ENCODE results near the gene COL4A1. TPM values are rescaled to one million over a fixed set of nuclear protein-coding genes. Genes with fewer than 3 reads are reported as not detected.

The COL4A1 gene
- total RNA-seq, 1 donor from 2014 or later = 2,489 TPM

GRCh38 chr13:110168999-110169933 is 137.7 kb downstream of the COL4A1 start:
- Histone ChIP-seq H2AFZ (ENCODE audit: low read depth, low read length) (no peak overlapping the region), H3K36me3 (ENCODE audit: insufficient read depth, low read length) (peaks cover 85% of the 10 kb centered on the region), H3K4me3 (ENCODE audit: insufficient read depth, low read depth, low read length) (no peak overlapping the region), H3K4me1 (ENCODE audit: insufficient read depth, low read length) (no peaks in the 10 kb centered on the region), H3K9ac (ENCODE audit: low read length) (no peak overlapping the region), H3K27ac (ENCODE audit: low read depth, low read length) (no peak overlapping the region), H3K27me3 (ENCODE audit: insufficient read depth, low read length) (no peaks in the 10 kb centered on the region), H4K20me1 (ENCODE audit: insufficient read depth, low read length) (peaks cover 48% of the 10 kb centered on the region), H3K79me2 (ENCODE audit: insufficient read depth, low read length) (no peaks in the 10 kb centered on the region), H3K4me2 (ENCODE audit: low read length) (no peak overlapping the region), H3K9me3 (ENCODE audit: insufficient read depth, low read depth, low read length) (no peaks in the 10 kb centered on the region)
- Mint-ChIP-seq H3K27me3 (ENCODE audit: low read depth, unreplicated experiment) (no peaks in the 10 kb centered on the region), H3K27ac (ENCODE audit: unreplicated experiment) (peak overlapping the region; percentile 69), H3K36me3 (ENCODE audit: low read depth, unreplicated experiment) (peaks cover 41% of the 10 kb centered on the region), H3K9me3 (ENCODE audit: unreplicated experiment) (no peaks in the 10 kb centered on the region), H3K4me1 (ENCODE audit: low read depth, unreplicated experiment) (peaks cover 2% of the 10 kb centered on the region), H3K4me3 (ENCODE audit: unreplicated experiment) (no peak overlapping the region)
- DNase-seq (ENCODE audit: low read depth) = no peak
- FAIRE-seq = no peak
- TF ChIP-seq CTCF (IDR thresholded peaks at IDR 0.05; ENCODE audit: insufficient read depth, low read depth, low read length) (no peak), EZH2 (IDR thresholded peaks at IDR 0.05; ENCODE audit: insufficient read depth, low read length) (no peak)

GRCh38 chr13:110166598-110166997 is 140.4 kb downstream of the COL4A1 start:
- Histone ChIP-seq H3K79me2 (ENCODE audit: insufficient read depth, low read length) (no peaks in the 10 kb centered on the region), H3K4me3 (ENCODE audit: insufficient read depth, low read depth, low read length) (no peak overlapping the region), H2AFZ (ENCODE audit: low read depth, low read length) (no peak overlapping the region), H3K27me3 (ENCODE audit: insufficient read depth, low read length) (no peaks in the 10 kb centered on the region), H3K9ac (ENCODE audit: low read length) (no peak overlapping the region), H3K36me3 (ENCODE audit: insufficient read depth, low read length) (peaks cover 82% of the 10 kb centered on the region), H4K20me1 (ENCODE audit: insufficient read depth, low read length) (peaks cover 34% of the 10 kb centered on the region), H3K4me1 (ENCODE audit: insufficient read depth, low read length) (no peaks in the 10 kb centered on the region), H3K27ac (ENCODE audit: low read depth, low read length) (no peak overlapping the region), H3K4me2 (ENCODE audit: low read length) (no peak overlapping the region), H3K9me3 (ENCODE audit: insufficient read depth, low read depth, low read length) (no peaks in the 10 kb centered on the region)
- Mint-ChIP-seq H3K27ac (ENCODE audit: unreplicated experiment) (no peak overlapping the region), H3K4me1 (ENCODE audit: low read depth, unreplicated experiment) (peaks cover 2% of the 10 kb centered on the region), H3K27me3 (ENCODE audit: low read depth, unreplicated experiment) (no peaks in the 10 kb centered on the region), H3K9me3 (ENCODE audit: unreplicated experiment) (no peaks in the 10 kb centered on the region), H3K36me3 (ENCODE audit: low read depth, unreplicated experiment) (peaks cover 35% of the 10 kb centered on the region), H3K4me3 (ENCODE audit: unreplicated experiment) (no peak overlapping the region)
- no peak for FAIRE-seq
- TF ChIP-seq EZH2 (IDR thresholded peaks at IDR 0.05; ENCODE audit: insufficient read depth, low read length) (no peak), CTCF (IDR thresholded peaks at IDR 0.05; ENCODE audit: insufficient read depth, low read depth, low read length) (no peak)
- no peak for DNase-seq (ENCODE audit: low read depth)

- peaks cover 35% of the 10 kb centered on the region for H3K36me3 Mint-ChIP-seq (ENCODE audit: low read depth, unreplicated experiment)
- no peak overlapping the region for H3K27ac ChIP-seq (ENCODE audit: low read depth, low read length)
- H3K4me3 ChIP-seq (ENCODE audit: insufficient read depth, low read depth, low read length) = no peak overlapping the region
- FAIRE-seq (no peak), DNase-seq (ENCODE audit: low read depth) (no peak)
- no peak overlapping the region for H3K4me2 ChIP-seq (ENCODE audit: low read length)
- TF ChIP-seq CTCF (IDR thresholded peaks at IDR 0.05; ENCODE audit: insufficient read depth, low read depth, low read length) = no peak
- no peak for TF ChIP-seq EZH2 (IDR thresholded peaks at IDR 0.05; ENCODE audit: insufficient read depth, low read length)
- H4K20me1 ChIP-seq (ENCODE audit: insufficient read depth, low read length) = peaks cover 39% of the 10 kb centered on the region
- H3K27me3 Mint-ChIP-seq (ENCODE audit: low read depth, unreplicated experiment) = no peaks in the 10 kb centered on the region
- no peak overlapping the region for H3K4me3 Mint-ChIP-seq (ENCODE audit: unreplicated experiment)
- H3K9me3 ChIP-seq (ENCODE audit: insufficient read depth, low read depth, low read length) = no peaks in the 10 kb centered on the region
- no peaks in the 10 kb centered on the region for H3K9me3 Mint-ChIP-seq (ENCODE audit: unreplicated experiment)
- peak overlapping the region; percentile 12 for H3K27ac Mint-ChIP-seq (ENCODE audit: unreplicated experiment)
- no peak overlapping the region for H2AFZ ChIP-seq (ENCODE audit: low read depth, low read length)
- no peaks in the 10 kb centered on the region for H3K79me2 ChIP-seq (ENCODE audit: insufficient read depth, low read length)
- no peaks in the 10 kb centered on the region for H3K27me3 ChIP-seq (ENCODE audit: insufficient read depth, low read length)
- no peaks in the 10 kb centered on the region for H3K4me1 ChIP-seq (ENCODE audit: insufficient read depth, low read length)
- peaks cover 2% of the 10 kb centered on the region for H3K4me1 Mint-ChIP-seq (ENCODE audit: low read depth, unreplicated experiment)
- peaks cover 89% of the 10 kb centered on the region for H3K36me3 ChIP-seq (ENCODE audit: insufficient read depth, low read length)
- no peak overlapping the region for H3K9ac ChIP-seq (ENCODE audit: low read length)
Measured at GRCh38 chr13:110164706-110165105, 142.3 kb downstream of the COL4A1 start.
